CD4-positive, alpha-beta T cell (primary cell): ENCODE results near the gene PCDHGA1. TPM values are rescaled to one million over a fixed set of nuclear protein-coding genes. Genes with fewer than 3 reads are reported as not detected.

Source experiments
- ATAC-seq: fragments of 200-7000 bp; cut with Tn5 transposase; one replicate; pipeline ENCODE4 v1.10.0; 2022; ENCODE audit warnings: mild to moderate bottlenecking; ENCODE audit not compliant: poor library complexity
- CTCF ChIA-PET: fragments of 350-600 bp; sonication (Branson Sonifier 250); formaldehyde crosslinking; loops from one replicate; lab custom pipeline; 2021; ENCODE audit warnings: antibody characterized with exemption, inconsistent platforms; lab: Charles Lee
- POLR2A ChIA-PET: fragments of 350-600 bp; sonication (Branson Sonifier 250); formaldehyde crosslinking; loops from one replicate; lab custom pipeline; 2021; ENCODE audit warnings: antibody characterized with exemption, inconsistent platforms; lab: Charles Lee
- DNase-seq, 14 experiments: peaks; one replicate each; pipeline ENCODE4 v3.0.0-alpha.2; 2013 to 2020; ENCODE audit warnings: mixed read lengths in 2 of 14
- H3K27ac ChIP-seq, 2 donors: one replicate each; pipeline versions ENCODE4 v1.5.1 to v1.7.0; 2013; ENCODE audit warnings: low read length in 2 of 2, low read depth in 1 of 2, mild to moderate bottlenecking in 1 of 2
- H3K27me3 ChIP-seq, 2 experiments: 1 replicate in 1 of 2; 2 replicates in 1 of 2; pipeline versions ENCODE4 v1.6.1 to v1.7.0; 2013; ENCODE audit warnings: low read length in 2 of 2, control low read depth in 1 of 2, mild to moderate bottlenecking in 1 of 2, moderate library complexity in 1 of 2; ENCODE audit not compliant: insufficient read depth in 2 of 2, control insufficient read depth in 1 of 2
- H3K36me3 ChIP-seq: one replicate; pipeline ENCODE4 v1.6.1; 2013; ENCODE audit warnings: low read length, control low read depth; ENCODE audit not compliant: insufficient read depth
- H3K4me1 ChIP-seq: one replicate; pipeline ENCODE4 v1.6.1; 2013; ENCODE audit warnings: low read length, control low read depth; ENCODE audit not compliant: insufficient read depth
- H3K4me3 ChIP-seq: one replicate; pipeline ENCODE4 v1.5.1; 2013; ENCODE audit warnings: mild to moderate bottlenecking, low read length, moderate library complexity
- H3K9me3 ChIP-seq, 2 experiments: 1 replicate in 1 of 2; 2 replicates in 1 of 2; pipeline versions ENCODE4 v1.6.1 to v1.7.0; 2013; ENCODE audit warnings: low read length in 2 of 2, mild to moderate bottlenecking in 2 of 2, control low read depth in 1 of 2, moderate library complexity in 1 of 2; ENCODE audit not compliant: control insufficient read depth in 1 of 2, insufficient read depth in 1 of 2
- H3K27ac Mint-ChIP-seq: one replicate; pipeline ENCODE4 v1.8.0; 2020; ENCODE audit warnings: mixed read lengths
- H3K27me3 Mint-ChIP-seq: one replicate; pipeline ENCODE4 v1.8.0; 2021; ENCODE audit warnings: mixed read lengths
- H3K36me3 Mint-ChIP-seq: one replicate; pipeline ENCODE4 v1.8.0; 2021; ENCODE audit warnings: low read depth, mixed read lengths
- H3K4me1 Mint-ChIP-seq: one replicate; pipeline ENCODE4 v1.8.0; 2021; ENCODE audit warnings: low read depth, mixed read lengths
- H3K4me3 Mint-ChIP-seq: one replicate; pipeline ENCODE4 v1.8.0; 2020; ENCODE audit warnings: mild to moderate bottlenecking, mixed read lengths
- H3K9me3 Mint-ChIP-seq: one replicate; pipeline ENCODE4 v1.8.0; 2020; ENCODE audit warnings: mixed read lengths
- intact Hi-C, 2 experiments: fragments of 100-400 bp; cut with DNase I in 1 of 2; cut with micrococcal nuclease in 1 of 2; formaldehyde crosslinking; loops; one replicate each; pipeline versions ENCODE4 v1.15.1 to v1.9.0; 2023 to 2025; cut with DNase I, micrococcal nuclease
- total RNA-seq, 174 experiments: library from RNA in 2 of 174; stranded (reverse) in 2 of 174; gene quantifications; one replicate each; pipeline ENCODE4 v1.2.3 and lab custom pipeline; 2021 to 2026
- TF ChIP-seq, protein P1 (sequence below): fragments of 200-600 bp; IDR thresholded peaks from one replicate; pipeline ENCODE4 v1.8.0; 2022; ENCODE audit warnings: antibody characterized with exemption, mild to moderate bottlenecking

PCDHGA1 gene
- total RNA-seq, 2 experiments from 2014 or later = not detected

DNA sequence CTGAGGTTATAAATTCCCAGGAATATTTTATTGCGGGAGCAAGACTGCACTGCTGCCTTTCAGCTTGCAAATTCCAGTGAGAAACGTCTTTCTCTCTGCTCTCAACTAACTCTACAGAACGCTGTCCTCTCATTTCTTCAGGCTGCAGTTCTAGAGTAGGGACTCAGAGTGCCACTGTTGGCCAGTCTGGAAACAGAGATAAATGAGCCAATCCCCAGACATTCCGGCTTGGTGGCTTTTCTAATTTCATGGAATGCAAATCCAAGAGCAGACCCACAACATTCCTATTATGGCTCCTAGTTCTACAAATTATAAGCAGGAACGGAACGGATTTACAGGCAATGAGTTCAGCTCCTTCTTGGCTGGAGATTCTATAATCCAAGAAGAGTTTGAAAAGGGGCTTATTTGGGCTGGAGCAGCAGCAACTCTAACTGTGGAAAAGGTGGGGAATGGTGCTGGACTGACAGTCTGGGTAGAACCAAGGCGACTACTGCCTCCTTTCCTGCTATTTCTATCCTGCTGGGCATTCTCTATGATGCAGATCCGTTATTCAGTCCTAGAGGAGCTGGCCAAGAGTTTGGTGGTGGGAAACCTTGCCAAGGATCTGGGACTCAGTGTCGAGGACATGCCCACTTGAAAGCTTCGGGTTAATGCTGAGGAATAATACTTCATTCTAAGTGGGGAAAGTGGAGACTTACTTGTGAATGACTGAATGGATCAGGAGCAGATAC is 109.3 kb downstream of the PCDHGA1 start:
- DNase-seq = no peak
- TF ChIP-seq, protein P1, sequence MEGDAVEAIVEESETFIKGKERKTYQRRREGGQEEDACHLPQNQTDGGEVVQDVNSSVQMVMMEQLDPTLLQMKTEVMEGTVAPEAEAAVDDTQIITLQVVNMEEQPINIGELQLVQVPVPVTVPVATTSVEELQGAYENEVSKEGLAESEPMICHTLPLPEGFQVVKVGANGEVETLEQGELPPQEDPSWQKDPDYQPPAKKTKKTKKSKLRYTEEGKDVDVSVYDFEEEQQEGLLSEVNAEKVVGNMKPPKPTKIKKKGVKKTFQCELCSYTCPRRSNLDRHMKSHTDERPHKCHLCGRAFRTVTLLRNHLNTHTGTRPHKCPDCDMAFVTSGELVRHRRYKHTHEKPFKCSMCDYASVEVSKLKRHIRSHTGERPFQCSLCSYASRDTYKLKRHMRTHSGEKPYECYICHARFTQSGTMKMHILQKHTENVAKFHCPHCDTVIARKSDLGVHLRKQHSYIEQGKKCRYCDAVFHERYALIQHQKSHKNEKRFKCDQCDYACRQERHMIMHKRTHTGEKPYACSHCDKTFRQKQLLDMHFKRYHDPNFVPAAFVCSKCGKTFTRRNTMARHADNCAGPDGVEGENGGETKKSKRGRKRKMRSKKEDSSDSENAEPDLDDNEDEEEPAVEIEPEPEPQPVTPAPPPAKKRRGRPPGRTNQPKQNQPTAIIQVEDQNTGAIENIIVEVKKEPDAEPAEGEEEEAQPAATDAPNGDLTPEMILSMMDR = no peak
- intact Hi-C loops = no loop called here
- H3K4me3 ChIP-seq = no peak overlapping the region
- no peaks in the 10 kb centered on the region for H3K4me1 ChIP-seq
- ChIA-PET CTCF (no interaction called here), POLR2A (no interaction called here)
- no peak for ATAC-seq
- Mint-ChIP-seq H3K4me1 (no peaks in the 10 kb centered on the region), H3K9me3 (peaks cover 2% of the 10 kb centered on the region), H3K36me3 (no peaks in the 10 kb centered on the region), H3K27me3 (peaks cover 69% of the 10 kb centered on the region), H3K27ac (no peak overlapping the region), H3K4me3 (no peak overlapping the region)
- no peak overlapping the region for H3K27ac ChIP-seq
- no peaks in the 10 kb centered on the region for H3K36me3 ChIP-seq
- H3K27me3 ChIP-seq = peaks cover 0 to 3% of the 10 kb centered on the region in 2 experiments
- H3K9me3 ChIP-seq = peaks cover 0 to 9% of the 10 kb centered on the region in 2 experiments

DNA sequence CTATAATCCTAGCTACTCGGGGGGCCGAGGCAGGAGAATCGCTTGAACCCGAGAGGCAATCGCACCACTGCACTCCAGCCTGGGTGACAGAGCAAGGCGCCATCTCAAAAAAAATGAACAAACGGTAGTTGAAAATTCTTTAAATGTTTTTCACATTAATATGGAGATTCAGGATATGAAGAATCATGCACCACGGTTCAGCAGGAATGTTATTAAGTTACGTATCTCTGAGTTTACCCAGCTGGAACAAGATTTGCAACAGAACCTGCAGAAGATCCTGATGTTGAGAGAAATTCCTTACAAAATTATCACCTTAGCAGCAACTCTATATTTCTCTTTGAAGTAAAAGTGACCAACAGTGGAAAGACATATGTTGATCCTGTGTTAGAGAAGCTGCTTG is 110.0 kb downstream of the PCDHGA1 start:
- H3K4me1 ChIP-seq = no peaks in the 10 kb centered on the region
- no peak overlapping the region for H3K27ac ChIP-seq
- ChIA-PET CTCF (no interaction called here), POLR2A (no interaction called here)
- Mint-ChIP-seq H3K27ac (no peak overlapping the region), H3K27me3 (peaks cover 66% of the 10 kb centered on the region), H3K4me3 (no peak overlapping the region), H3K36me3 (no peaks in the 10 kb centered on the region), H3K4me1 (no peaks in the 10 kb centered on the region), H3K9me3 (no peaks in the 10 kb centered on the region)
- no peaks in the 10 kb centered on the region for H3K36me3 ChIP-seq
- TF ChIP-seq, protein P1 = no peak
- ATAC-seq = no peak
- H3K27me3 ChIP-seq = peaks cover 0 to 5% of the 10 kb centered on the region in 2 experiments
- peaks cover 0 to 9% of the 10 kb centered on the region in 2 experiments for H3K9me3 ChIP-seq
- DNase-seq = no peak
- intact Hi-C loops = no loop called here
- H3K4me3 ChIP-seq = no peak overlapping the region

- Mint-ChIP-seq H3K36me3 (no peaks in the 10 kb centered on the region), H3K9me3 (no peaks in the 10 kb centered on the region)
- ATAC-seq = no peak
Observed at GRCh38 chr5:141441571-141442170, 111.4 kb downstream of the PCDHGA1 start.

More at GRCh38 chr5:141441571-141442170, 111.4 kb downstream of the PCDHGA1 start:
- intact Hi-C loops = no loop called here
- no peaks in the 10 kb centered on the region for H3K4me1 ChIP-seq
- H3K27ac ChIP-seq = no peak overlapping the region
- TF ChIP-seq, protein P1 = no peak
- CTCF ChIA-PET = no interaction called here
- no peak overlapping the region for H3K4me3 ChIP-seq
- H3K27me3 ChIP-seq = peaks cover 0 to 9% of the 10 kb centered on the region in 2 experiments
- Mint-ChIP-seq H3K27me3 (peaks cover 66% of the 10 kb centered on the region), H3K4me3 (no peak overlapping the region), H3K27ac (no peak overlapping the region), H3K4me1 (no peaks in the 10 kb centered on the region)
- H3K9me3 ChIP-seq = peaks cover 0 to 9% of the 10 kb centered on the region in 2 experiments
- DNase-seq = no peak
- no peaks in the 10 kb centered on the region for H3K36me3 ChIP-seq
- POLR2A ChIA-PET = no interaction called here
